Activated T-cell treated with anti-CD3 and anti-CD28 coated beads, Interleukin-2, amount 50 U/mL, for 72 hours (primary cell): ENCODE measurements around the gene C16orf87. TPM values are rescaled to one million over a fixed set of nuclear protein-coding genes. Genes with fewer than 3 reads are reported as not detected.

ENCODE experiments used
- ATAC-seq, 2 donors: fragments of 150-1000 bp; cut with Tn5 transposase; replicated peaks in 1 of 2; 2 replicates each; pipeline ENCODE4 v1.10.0; 2021; ENCODE audit warnings: moderate library complexity in 2 of 2, mild to moderate bottlenecking in 1 of 2
- DNase-seq, 2 donors: peaks; one replicate each; pipeline ENCODE4 v3.0.0; 2021 to 2022; ENCODE audit warnings: mixed read lengths in 1 of 2
- H3K27ac Mint-ChIP-seq: one replicate; pipeline ENCODE4 v1.8.0; 2022; ENCODE audit warnings: mild to moderate bottlenecking, moderate library complexity, mixed read lengths
- H3K27me3 Mint-ChIP-seq: one replicate; pipeline ENCODE4 v1.8.0; 2022; ENCODE audit warnings: low read depth, mixed read lengths
- H3K36me3 Mint-ChIP-seq, 2 donors: one replicate each; pipeline ENCODE4 v1.8.0; 2022; ENCODE audit warnings: mixed read lengths in 2 of 2, mild to moderate bottlenecking in 1 of 2; ENCODE audit not compliant: insufficient read depth in 2 of 2
- H3K4me1 Mint-ChIP-seq: one replicate; pipeline ENCODE4 v1.8.0; 2022; ENCODE audit warnings: low read depth, mixed read lengths
- H3K4me3 Mint-ChIP-seq, 2 donors: one replicate each; pipeline ENCODE4 v1.8.0; 2022; ENCODE audit warnings: mild to moderate bottlenecking in 2 of 2, mixed read lengths in 2 of 2, moderate library complexity in 2 of 2
- H3K9me3 Mint-ChIP-seq, 2 donors: one replicate each; pipeline ENCODE4 v1.8.0; 2022; ENCODE audit warnings: mixed read lengths in 2 of 2
- total RNA-seq, 2 donors: library from RNA; stranded (reverse); gene quantifications; one replicate each; pipeline ENCODE4 v1.2.3, GENCODE V29; 2022

The C16orf87 gene
- total RNA-seq, 2 donors from 2014 or later, result 18.1 to 21.4 TPM

- H3K27me3 Mint-ChIP-seq, result no peaks in the 10 kb centered on the region
- H3K4me3 Mint-ChIP-seq, result peak overlapping the region in 1 of 2 donors; percentile 52
- H3K27ac Mint-ChIP-seq, result no peak overlapping the region
- peaks cover 8 to 10% of the 10 kb centered on the region in 2 donors for H3K9me3 Mint-ChIP-seq
- DNase-seq, result no peak
- H3K36me3 Mint-ChIP-seq, result peaks cover 9 to 11% of the 10 kb centered on the region in 2 donors
- ATAC-seq, result peak; percentile 70 to 86
- H3K4me1 Mint-ChIP-seq, result peaks cover 12% of the 10 kb centered on the region
Observed at GRCh38 chr16:46783800-46784199, 47.2 kb downstream of the C16orf87 start.

DNA sequence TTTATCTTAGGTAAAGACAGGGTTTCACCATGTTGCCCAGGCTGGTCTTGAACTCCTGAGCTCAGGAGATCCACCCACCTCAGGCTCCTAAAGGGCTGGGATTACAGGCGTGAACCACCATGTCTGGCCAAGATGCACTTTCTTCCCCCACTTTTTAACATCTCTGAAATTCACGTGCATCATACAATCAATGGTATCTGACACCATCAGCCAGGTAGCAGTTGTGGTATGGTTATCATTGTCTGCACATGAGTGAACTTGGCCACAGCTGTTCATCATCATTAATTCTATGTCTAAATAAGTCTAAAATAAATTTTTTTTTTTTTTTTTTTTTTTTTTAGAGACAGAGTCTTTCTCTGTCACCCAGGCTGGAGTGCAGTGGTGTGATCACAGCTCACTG lies 48.7 kb downstream of the C16orf87 start:
- H3K36me3 Mint-ChIP-seq, result peaks cover 9 to 11% of the 10 kb centered on the region in 2 donors
- ATAC-seq, result no peak
- peaks cover 8 to 10% of the 10 kb centered on the region in 2 donors for H3K9me3 Mint-ChIP-seq
- H3K27me3 Mint-ChIP-seq, result no peaks in the 10 kb centered on the region
- DNase-seq, result no peak
- H3K4me1 Mint-ChIP-seq, result peaks cover 12% of the 10 kb centered on the region
- no peak overlapping the region for H3K27ac Mint-ChIP-seq
- no peak overlapping the region for H3K4me3 Mint-ChIP-seq

GRCh38 chr16:46777804-46778203 lies 53.2 kb downstream of the C16orf87 start:
- no peaks in the 10 kb centered on the region for H3K9me3 Mint-ChIP-seq
- no peak for ATAC-seq
- H3K27me3 Mint-ChIP-seq, result no peaks in the 10 kb centered on the region
- no peak for DNase-seq
- H3K27ac Mint-ChIP-seq, result no peak overlapping the region
- H3K36me3 Mint-ChIP-seq, result no peaks in the 10 kb centered on the region
- H3K4me3 Mint-ChIP-seq, result no peak overlapping the region
- H3K4me1 Mint-ChIP-seq, result no peaks in the 10 kb centered on the region

DNA sequence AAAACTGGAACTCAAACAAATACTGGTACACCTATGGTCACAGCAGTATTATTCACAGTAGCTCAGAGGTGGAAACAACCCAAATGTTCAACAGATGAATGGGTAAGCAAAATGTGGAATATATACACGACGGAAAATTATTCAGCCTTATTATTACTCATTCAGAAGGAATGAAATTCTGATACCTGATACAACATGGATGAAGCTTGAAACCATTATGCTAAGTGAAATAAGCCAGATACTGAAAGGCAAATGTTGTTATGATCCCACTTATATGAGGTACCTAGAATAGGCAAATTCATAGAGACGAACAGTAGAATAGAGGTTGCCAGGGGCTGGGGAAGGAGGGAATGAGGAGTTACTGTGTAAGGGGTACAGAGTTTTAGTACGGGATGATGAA lies 55.8 kb downstream of the C16orf87 start:
- Mint-ChIP-seq H3K9me3 (no peaks in the 10 kb centered on the region), H3K4me1 (no peaks in the 10 kb centered on the region), H3K36me3 (no peaks in the 10 kb centered on the region), H3K4me3 (no peak overlapping the region), H3K27ac (no peak overlapping the region), H3K27me3 (no peaks in the 10 kb centered on the region)
- ATAC-seq, result no peak
- no peak for DNase-seq

DNA sequence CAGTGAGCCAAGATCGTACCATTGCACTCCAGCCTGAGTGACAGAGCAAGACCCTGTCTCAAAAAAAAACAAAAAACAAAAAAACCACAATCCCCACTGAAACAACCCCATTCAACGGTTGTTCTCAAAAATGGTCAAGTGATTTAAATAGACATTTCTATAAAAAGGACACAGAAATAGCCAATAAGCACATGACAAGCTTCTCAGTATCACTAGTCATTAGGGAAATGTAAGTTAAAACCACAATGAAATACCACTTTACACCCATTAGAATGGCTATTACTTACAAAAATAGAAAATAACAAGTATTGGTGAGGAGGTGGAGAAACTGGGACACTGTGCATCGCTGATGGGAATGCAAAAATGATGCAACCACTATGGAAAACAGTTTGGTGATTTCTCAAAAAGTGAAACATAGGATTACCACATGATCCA lies 56.2 kb downstream of the C16orf87 start:
- Mint-ChIP-seq H3K27ac (no peak overlapping the region), H3K4me1 (no peaks in the 10 kb centered on the region), H3K27me3 (no peaks in the 10 kb centered on the region), H3K9me3 (no peaks in the 10 kb centered on the region), H3K36me3 (no peaks in the 10 kb centered on the region), H3K4me3 (no peak overlapping the region)
- DNase-seq, result no peak
- no peak for ATAC-seq

DNA sequence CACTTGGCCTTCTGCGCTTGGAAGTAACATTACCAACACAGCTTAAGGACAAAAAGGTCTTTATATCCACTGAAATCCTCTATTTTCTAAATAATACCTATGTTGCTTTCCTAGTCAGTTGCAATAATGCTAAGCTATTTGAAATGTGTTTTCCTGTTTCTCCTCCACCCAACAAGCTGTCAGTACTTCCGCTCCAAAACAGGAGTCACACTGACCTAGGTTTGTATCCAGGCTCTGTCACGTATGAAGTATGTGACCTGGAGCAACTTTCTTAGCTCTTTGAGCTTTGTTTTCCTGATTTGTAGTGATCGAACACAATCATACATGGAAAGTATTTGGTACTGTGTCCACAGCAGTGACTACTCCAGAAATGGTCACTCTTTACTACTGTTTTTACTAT lies 58.5 kb downstream of the C16orf87 start:
- Mint-ChIP-seq H3K9me3 (no peaks in the 10 kb centered on the region), H3K4me1 (no peaks in the 10 kb centered on the region), H3K27me3 (no peaks in the 10 kb centered on the region)

GRCh38 chr16:46768809-46769208 lies 62.2 kb downstream of the C16orf87 start:
- ATAC-seq (no peak), DNase-seq (no peak)
- H3K4me3 Mint-ChIP-seq, result no peak overlapping the region
- no peaks in the 10 kb centered on the region for H3K36me3 Mint-ChIP-seq
- H3K27me3 Mint-ChIP-seq, result no peaks in the 10 kb centered on the region
- no peaks in the 10 kb centered on the region for H3K9me3 Mint-ChIP-seq
- H3K27ac Mint-ChIP-seq, result no peak overlapping the region
- H3K4me1 Mint-ChIP-seq, result peaks cover 5% of the 10 kb centered on the region

More for the DNA sequence above, 58.5 kb downstream of the C16orf87 start:
- no peak overlapping the region for H3K27ac Mint-ChIP-seq
- DNase-seq (no peak), ATAC-seq (no peak)
- H3K4me3 Mint-ChIP-seq, result no peak overlapping the region
- no peaks in the 10 kb centered on the region for H3K36me3 Mint-ChIP-seq

DNA sequence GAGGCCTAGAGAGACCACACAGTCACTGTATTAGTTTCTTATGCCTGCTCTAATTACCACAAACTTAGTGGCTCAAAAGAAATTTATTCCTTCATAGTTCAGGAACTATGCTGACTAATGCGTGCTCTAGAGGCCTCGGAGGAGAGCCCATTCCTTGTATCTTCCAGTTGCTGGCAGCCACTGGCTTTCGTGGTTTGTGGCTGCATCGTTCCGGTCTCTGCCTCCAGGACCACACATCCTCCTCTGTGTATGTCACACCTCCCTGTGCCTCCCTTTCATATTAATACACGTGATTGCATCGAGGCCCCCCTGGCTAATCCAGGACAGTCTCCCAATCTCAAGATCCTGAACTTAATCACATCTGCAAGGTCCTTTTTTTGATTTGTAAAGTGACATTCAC lies 65.9 kb downstream of the C16orf87 start:
- H3K27me3 Mint-ChIP-seq, result no peaks in the 10 kb centered on the region
- H3K9me3 Mint-ChIP-seq, result no peaks in the 10 kb centered on the region
- peaks cover 5% of the 10 kb centered on the region for H3K4me1 Mint-ChIP-seq

DNA sequence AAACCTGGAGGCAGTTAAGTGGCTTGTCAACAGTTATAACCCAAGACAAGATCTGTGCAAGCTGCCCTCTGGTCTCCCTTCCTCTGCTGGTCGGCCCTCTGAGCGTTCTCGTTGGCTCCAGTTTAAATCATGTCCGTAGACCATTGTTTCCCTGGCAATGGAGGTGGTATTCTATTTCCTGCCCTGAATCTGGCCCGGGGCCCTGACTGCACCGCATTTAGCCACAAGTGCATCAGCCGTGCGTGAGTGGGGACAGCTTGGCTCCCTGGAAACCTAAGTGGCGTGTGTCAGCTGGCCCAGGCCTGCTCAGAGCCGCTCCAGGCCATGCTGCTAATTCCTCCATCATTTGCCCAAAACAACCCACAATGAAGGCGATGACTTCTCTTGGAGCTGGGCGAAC lies 67.8 kb downstream of the C16orf87 start:
- no peak for DNase-seq
- Mint-ChIP-seq H3K4me3 (no peak overlapping the region), H3K36me3 (no peaks in the 10 kb centered on the region), H3K27me3 (peaks cover 13% of the 10 kb centered on the region), H3K9me3 (no peaks in the 10 kb centered on the region), H3K27ac (no peak overlapping the region), H3K4me1 (peaks cover 5% of the 10 kb centered on the region)
- no peak for ATAC-seq

More for the DNA sequence above, 65.9 kb downstream of the C16orf87 start:
- Mint-ChIP-seq H3K4me3 (no peak overlapping the region), H3K27ac (no peak overlapping the region), H3K36me3 (no peaks in the 10 kb centered on the region)
- ATAC-seq (no peak), DNase-seq (no peak)

DNA sequence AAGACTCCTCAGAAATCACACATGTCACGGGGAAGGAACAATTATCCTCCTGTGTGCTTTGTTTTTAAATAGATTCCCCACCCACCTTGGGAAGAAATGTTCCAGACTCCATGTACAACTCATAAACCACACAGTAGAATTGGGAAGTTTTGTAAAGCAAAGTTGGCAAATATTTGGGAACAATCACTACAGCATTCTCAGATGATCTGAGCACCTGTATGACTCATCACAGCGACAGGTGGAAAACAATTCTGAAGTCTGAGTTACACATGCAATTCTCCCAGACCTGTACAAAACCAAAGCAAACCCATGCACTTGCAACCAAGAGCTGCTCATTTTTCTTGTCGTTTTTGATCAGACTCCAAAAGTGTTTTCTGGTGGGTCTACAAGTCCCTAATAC lies 68.4 kb downstream of the C16orf87 start:
- H3K36me3 Mint-ChIP-seq, result no peaks in the 10 kb centered on the region
- DNase-seq (no peak), ATAC-seq (no peak)
- peaks cover 5% of the 10 kb centered on the region for H3K4me1 Mint-ChIP-seq
- H3K27ac Mint-ChIP-seq, result no peak overlapping the region
- H3K4me3 Mint-ChIP-seq, result no peak overlapping the region
- H3K27me3 Mint-ChIP-seq, result peaks cover 13% of the 10 kb centered on the region
- no peaks in the 10 kb centered on the region for H3K9me3 Mint-ChIP-seq

DNA sequence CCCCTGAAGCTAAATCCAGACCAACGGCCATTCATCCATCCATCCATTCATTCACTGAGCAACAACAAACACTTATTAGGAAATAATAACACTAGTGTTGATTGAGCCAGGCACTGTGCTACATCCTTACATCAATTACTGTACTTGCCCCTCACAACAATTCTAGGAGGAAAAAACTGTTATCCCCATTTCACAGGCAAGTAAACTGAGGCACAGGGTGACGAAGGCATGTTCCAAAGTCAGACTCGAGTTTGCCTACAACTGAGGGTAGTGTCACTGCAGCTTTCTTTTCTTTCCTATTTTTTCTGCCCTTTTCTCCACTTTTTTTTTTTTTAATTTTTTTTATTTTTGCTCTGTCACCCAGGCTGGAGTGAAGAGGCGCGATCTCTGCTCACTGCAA lies 71.7 kb downstream of the C16orf87 start:
- DNase-seq (no peak), ATAC-seq (no peak)
- Mint-ChIP-seq H3K9me3 (no peaks in the 10 kb centered on the region), H3K4me1 (no peaks in the 10 kb centered on the region), H3K4me3 (no peak overlapping the region), H3K36me3 (no peaks in the 10 kb centered on the region), H3K27ac (peak overlapping the region; percentile 6), H3K27me3 (peaks cover 13% of the 10 kb centered on the region)

- H3K4me1 Mint-ChIP-seq, result no peaks in the 10 kb centered on the region
- H3K4me3 Mint-ChIP-seq, result no peak overlapping the region
- peaks cover 13% of the 10 kb centered on the region for H3K27me3 Mint-ChIP-seq
- ATAC-seq, result no peak
- H3K9me3 Mint-ChIP-seq, result no peaks in the 10 kb centered on the region
- no peak for DNase-seq
- H3K27ac Mint-ChIP-seq, result no peak overlapping the region
- no peaks in the 10 kb centered on the region for H3K36me3 Mint-ChIP-seq
Observed at GRCh38 chr16:46757339-46758050, 73.5 kb downstream of the C16orf87 start.

DNA sequence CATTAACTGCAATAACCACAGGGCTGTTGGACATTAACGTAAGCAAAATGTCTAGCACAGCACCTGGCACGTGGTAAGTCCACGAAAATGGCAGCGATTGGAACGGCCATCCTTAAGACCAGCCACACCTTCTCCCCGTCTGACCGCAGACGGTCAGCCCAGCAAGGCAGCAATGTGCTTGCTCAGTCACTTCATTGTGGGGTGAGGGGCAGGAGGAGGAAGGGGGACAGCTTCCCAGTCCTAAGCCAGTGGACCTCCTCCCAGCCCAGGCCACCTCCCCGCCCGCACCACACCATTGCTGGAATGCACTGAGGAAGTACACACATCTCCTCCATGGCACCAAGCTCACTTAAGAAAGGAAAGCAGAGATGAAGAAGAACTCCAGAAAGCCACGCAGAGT lies 74.2 kb downstream of the C16orf87 start:
- ATAC-seq (no peak), DNase-seq (no peak)
- H3K4me3 Mint-ChIP-seq, result no peak overlapping the region
- H3K4me1 Mint-ChIP-seq, result no peaks in the 10 kb centered on the region
- no peaks in the 10 kb centered on the region for H3K36me3 Mint-ChIP-seq
- no peak overlapping the region for H3K27ac Mint-ChIP-seq
- peaks cover 13% of the 10 kb centered on the region for H3K27me3 Mint-ChIP-seq
- no peaks in the 10 kb centered on the region for H3K9me3 Mint-ChIP-seq

GRCh38 chr16:46753015-46753414 lies 78.0 kb downstream of the C16orf87 start:
- H3K36me3 Mint-ChIP-seq, result no peaks in the 10 kb centered on the region
- no peak for ATAC-seq
- no peaks in the 10 kb centered on the region for H3K4me1 Mint-ChIP-seq
- H3K9me3 Mint-ChIP-seq, result no peaks in the 10 kb centered on the region
- H3K4me3 Mint-ChIP-seq, result no peak overlapping the region
- no peak overlapping the region for H3K27ac Mint-ChIP-seq
- no peaks in the 10 kb centered on the region for H3K27me3 Mint-ChIP-seq
- DNase-seq, result no peak
